Activated T-cell treated with anti-CD3 and anti-CD28 coated beads, Interleukin-2, amount 50 U/mL, for 1 hour (primary cell): Measurements from ENCODE around the gene GALR1.
"Not testable (repeated sequence)": the region's sequence is repeated elsewhere in the genome, so short reads cannot be mapped to it uniquely, and the experiment has no call there.

ENCODE experiments used
- DNase-seq: peaks from one replicate; pipeline ENCODE4 v3.0.0-alpha.2; 2020

Gene GALR1

GRCh38 chr18:77249569-77250500 lies at the start of gene GALR1:
TSS of gene GALR1 (plus strand) at chr18:77249848. CDS start at chr18:77250549, 701 bp downstream.
- DNase-seq, result no peak

DNA sequence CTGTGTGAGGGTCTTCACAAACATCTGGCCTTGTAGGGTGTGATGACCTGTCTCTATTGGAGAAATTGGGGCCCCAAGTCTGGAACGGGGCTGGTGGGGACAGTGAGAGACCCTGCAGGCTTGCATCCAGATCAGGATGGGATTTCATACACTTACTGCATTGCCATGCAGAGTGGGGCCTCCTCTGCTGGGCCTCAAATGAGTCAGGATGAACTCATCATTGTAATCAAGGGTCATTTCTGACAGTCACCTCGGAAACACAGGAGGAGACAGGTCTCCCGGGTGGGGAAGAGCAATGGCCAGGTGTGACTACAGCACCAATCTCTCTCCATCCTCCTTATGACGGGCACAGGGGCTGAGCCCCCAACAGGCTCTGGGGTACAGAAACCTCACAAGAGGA lies 48.1 kb upstream of the GALR1 start:
- no peak for DNase-seq

DNA sequence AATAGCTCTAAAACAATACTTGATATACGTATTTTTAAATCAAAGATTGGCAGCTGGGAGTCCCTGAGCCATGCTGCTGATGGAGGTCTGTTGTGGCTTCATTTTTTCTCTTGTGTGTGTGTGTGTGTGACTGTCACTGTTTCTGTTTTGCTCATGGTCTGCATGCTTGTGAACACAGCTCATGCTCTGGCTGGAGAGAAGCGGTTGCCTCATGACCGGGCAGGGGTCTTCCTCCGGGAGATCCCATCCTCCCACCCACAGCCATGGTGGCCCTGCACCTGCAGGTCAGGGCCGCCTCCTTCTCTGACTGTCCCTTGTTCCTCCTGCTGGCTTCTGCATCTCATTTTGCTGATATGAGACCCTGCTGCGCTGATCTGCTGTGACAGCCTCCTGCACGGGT lies 47.3 kb upstream of the GALR1 start:
- no peak for DNase-seq

DNA sequence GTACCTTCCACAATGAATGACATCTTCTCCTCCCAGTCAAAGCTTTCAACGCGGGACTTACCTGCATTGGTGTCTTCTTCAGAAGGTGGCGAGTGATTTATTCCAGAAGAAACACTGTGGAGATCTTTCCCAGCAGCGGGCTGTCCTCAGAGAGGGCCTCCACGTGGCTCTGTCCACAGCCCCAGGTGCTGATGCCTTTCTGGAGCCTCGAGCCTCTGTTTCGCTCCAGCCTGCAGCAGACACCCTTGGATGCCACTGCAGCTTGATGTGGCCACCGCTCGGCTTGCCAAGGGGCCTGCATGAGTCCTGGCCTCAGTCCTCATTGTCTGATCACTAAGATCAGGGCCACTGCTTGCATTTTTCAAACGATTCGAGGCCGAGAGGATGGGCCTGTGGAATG lies 46.6 kb upstream of the GALR1 start:
- no peak for DNase-seq

- no peak for DNase-seq
These were observed 45.8 kb upstream of the GALR1 start for GRCh38 chr18:77203851-77204250.

DNA sequence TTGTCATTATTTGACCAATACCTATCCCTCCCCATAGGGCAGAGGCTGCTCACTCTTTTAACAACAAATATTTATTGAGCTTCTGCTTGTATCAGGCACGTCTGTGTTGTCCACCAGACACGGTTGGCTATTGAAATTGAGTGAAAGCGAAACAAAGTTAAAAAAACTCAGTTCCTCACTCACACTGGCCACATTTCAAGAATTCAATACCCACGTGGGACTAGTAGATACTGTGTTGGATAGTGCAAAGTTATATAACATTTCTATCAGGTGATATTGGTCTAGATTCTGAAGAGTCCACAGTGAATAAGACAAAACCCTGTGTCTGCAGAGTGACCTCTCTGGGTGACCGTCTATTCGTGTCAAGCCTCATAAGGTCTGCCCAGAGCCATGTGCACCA lies 43.9 kb upstream of the GALR1 start:
- DNase-seq, result no peak

DNA sequence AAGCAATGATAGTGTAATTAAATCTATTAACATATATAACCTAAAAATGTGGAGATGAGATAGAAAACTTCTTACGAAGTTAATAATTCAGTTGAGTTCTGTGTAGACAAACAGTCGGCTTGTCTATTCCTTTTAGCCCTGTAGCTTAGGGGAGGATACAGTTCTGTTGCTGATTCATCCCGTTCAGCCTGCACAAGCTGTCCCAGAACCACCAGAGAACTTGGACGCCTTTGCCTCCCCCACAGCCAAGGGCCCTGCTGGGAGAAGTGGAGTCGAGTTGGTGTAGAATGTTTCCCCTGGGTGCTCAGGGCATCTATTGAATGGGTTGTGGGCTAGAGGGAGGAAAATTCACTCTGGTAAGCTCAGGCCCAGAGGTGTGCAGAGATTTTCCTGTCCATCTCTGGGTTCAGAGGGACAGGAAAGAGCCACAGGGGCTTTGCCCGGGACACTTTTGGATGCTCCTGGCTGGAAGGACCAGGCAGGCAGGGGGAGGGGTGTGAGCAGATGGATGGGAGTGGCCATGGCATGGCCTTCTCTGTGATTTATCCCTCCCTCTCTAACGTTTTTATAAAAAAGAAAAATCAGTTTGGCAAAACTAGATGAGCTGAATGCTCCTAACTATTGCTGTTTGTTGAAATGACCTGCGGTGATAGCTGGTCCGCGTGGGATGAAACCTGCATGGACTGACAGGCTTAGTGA lies 42.8 kb upstream of the GALR1 start:
- no peak for DNase-seq

- peak; percentile 50 for DNase-seq
These were observed 42.1 kb upstream of the GALR1 start for GRCh38 chr18:77207540-77207939.

GRCh38 chr18:77208964-77209363 lies 40.7 kb upstream of the GALR1 start:
- no peak for DNase-seq

DNA sequence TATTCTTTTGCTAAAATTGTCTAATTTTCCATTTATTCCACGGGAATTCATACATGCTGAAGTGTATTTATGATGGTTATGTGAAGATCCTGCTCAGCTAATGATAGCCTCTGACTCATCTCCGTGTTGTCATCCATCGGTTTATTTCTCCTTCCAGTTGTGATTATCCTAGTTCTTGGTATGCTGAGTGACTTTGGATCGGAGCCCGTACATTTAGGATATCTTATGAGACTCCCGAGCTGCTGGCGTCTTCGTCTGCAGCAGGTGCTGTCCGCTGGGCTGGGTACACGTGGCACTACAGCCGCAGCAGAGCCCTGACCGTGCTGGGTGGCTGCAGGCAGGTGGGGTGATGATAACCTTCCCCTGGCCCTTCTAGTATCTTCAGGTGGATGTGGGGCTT lies 40.1 kb upstream of the GALR1 start:
- DNase-seq, result no peak

DNA sequence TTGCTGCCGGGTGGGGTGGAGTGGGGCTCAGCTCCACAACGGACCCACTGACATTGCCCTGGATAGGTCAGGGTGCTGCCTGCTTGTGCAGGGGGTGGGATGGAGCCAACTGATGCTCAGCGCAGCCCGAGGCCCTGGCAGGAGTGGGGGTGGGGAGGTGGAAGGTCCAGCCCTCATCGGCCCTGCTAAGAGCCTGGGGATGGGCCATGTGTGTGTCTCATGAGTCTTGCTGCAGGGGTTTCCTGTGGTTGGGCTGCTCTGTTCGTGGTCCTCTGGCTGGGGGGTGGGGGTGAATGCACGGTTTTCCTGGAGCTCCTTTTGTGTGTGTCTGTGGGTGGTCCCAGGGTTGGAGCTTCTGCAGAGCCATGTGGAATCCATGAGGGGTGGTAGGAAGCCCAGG lies 39.4 kb upstream of the GALR1 start:
- DNase-seq, result no peak

GRCh38 chr18:77218642-77219041 lies 31.0 kb upstream of the GALR1 start:
- DNase-seq, result no peak

GRCh38 chr18:77220726-77221125 lies 28.9 kb upstream of the GALR1 start:
- no peak for DNase-seq

GRCh38 chr18:77222464-77222863 lies 27.2 kb upstream of the GALR1 start:
- DNase-seq, result no peak

- no peak for DNase-seq
These were observed 26.4 kb upstream of the GALR1 start for GRCh38 chr18:77223221-77223639.

GRCh38 chr18:77223653-77224052 lies 26.0 kb upstream of the GALR1 start:
- no peak for DNase-seq

GRCh38 chr18:77230645-77231044 lies 19.0 kb upstream of the GALR1 start:
- no peak for DNase-seq

DNA sequence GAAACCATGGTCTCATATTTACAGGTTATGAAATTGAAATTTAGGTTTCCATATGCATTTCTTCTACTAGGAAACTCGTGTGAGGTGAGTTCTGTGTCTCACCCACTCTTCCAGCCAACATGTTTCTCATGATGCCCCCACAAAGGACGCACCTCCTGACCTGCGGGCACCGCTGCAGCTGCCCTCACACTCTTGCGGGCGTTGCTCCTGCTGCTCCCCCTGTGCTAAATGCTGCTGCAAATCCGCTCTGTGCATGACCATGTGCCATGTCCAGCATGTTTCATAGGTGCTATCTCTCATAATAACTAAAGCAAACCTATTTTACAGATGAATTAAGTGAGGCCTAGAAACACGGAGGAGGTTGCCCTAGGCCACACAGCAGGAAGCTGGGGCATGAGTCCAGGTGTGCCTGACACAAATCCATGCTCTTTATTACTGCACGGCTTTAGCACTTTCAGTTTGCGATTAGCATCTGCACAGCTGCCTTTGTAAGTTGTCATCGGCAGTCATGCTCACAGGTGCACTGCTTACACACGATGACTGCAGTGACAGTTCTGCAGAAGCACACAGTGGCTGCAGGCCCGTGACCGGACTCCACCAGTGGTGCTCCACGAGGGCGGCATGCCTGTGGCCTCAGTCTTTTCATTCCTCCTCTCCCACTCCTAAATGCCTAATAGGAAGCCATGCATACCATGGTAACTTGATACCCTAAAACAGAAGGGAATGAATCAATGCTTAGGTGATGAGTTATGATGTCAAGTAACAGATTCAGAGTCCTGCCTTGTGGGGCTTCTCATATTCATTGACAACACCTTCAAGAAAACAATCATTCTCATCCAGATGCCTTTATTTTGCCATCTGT lies 14.9 kb upstream of the GALR1 start:
- no peak for DNase-seq

GRCh38 chr18:77239285-77239684 lies 10.4 kb upstream of the GALR1 start:
- DNase-seq, result not testable (repeated sequence)

- DNase-seq, result no peak
These were observed 627 bp upstream of the GALR1 start for GRCh38 chr18:77248873-77249568.

- DNase-seq, result no peak
These were observed 865 bp downstream of the GALR1 start for GRCh38 chr18:77250501-77250925.

- no peak for DNase-seq
These were observed 1.5 kb downstream of the GALR1 start for GRCh38 chr18:77250926-77251729.
